Subcutaneous abdominal adipose tissue (tissue), 5 donors: ENCODE data around the gene KRTAP9-1.
"Not testable (repeated sequence)": the region's sequence is repeated elsewhere in the genome, so short reads cannot be mapped to it uniquely, and the experiment has no call there.

Experiments
- H3K27ac ChIP-seq: one replicate; pipeline ENCODE4 v1.7.0; 2013; ENCODE audit warnings: low read depth, mild to moderate bottlenecking, inconsistent platforms, low read length, moderate library complexity
- H3K27me3 ChIP-seq, 5 donors: one replicate each; pipeline ENCODE4 v1.7.0; 2013; ENCODE audit warnings: low read length in 5 of 5, inconsistent platforms in 1 of 5; ENCODE audit not compliant: control insufficient read depth in 5 of 5, insufficient read depth in 4 of 5
- H3K36me3 ChIP-seq, 5 donors: one replicate each; pipeline ENCODE4 v1.7.0; 2013; ENCODE audit warnings: low read length in 5 of 5; ENCODE audit not compliant: control insufficient read depth in 5 of 5, insufficient read depth in 5 of 5
- H3K4me1 ChIP-seq, 5 donors: one replicate each; pipeline ENCODE4 v1.7.0; 2013; ENCODE audit warnings: low read length in 5 of 5, mild to moderate bottlenecking in 3 of 5, moderate library complexity in 1 of 5; ENCODE audit not compliant: control insufficient read depth in 5 of 5, insufficient read depth in 5 of 5
- H3K4me3 ChIP-seq, 5 donors: one replicate each; pipeline ENCODE4 v1.7.0; 2013; ENCODE audit warnings: low read length in 5 of 5, low read depth in 1 of 5
- H3K9ac ChIP-seq, 5 donors: one replicate each; pipeline ENCODE4 v1.7.0; 2013; ENCODE audit warnings: low read length in 5 of 5, mild to moderate bottlenecking in 4 of 5, moderate library complexity in 3 of 5
- H3K9me3 ChIP-seq, 5 donors: one replicate each; pipeline ENCODE4 v1.7.0; 2013; ENCODE audit warnings: low read length in 5 of 5; ENCODE audit not compliant: control insufficient read depth in 5 of 5
- donor health status: healthy.
- donor health status: healthy.
- donor health status: healthy.
- donor health status: healthy.
- donor health status: healthy.

KRTAP9-1 gene

GRCh38 chr17:41212524-41213169 lies 23.0 kb downstream of the KRTAP9-1 start:
- no peaks in the 10 kb centered on the region for H3K36me3 ChIP-seq
- no peaks in the 10 kb centered on the region for H3K4me1 ChIP-seq

DNA sequence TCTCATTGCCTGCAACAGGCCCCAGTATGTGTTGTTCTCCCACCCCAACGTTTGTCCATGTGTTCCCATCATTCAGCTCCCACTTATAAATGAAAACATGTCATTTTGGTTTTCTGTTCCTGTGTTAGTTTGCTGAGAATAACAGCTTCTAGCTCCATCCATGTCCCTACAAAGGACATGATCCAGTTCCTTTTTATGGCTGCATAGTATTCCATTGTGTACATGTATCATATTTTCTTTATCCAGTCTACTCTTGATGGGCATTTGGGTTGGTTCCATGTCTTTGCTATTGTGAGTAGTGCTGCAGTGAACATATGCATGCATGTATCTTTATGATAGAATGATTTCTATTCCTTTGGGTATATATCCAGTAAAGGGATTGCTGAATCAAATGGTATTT lies 26.0 kb downstream of the KRTAP9-1 start:
- Histone ChIP-seq H3K9ac (no peak overlapping the region), H3K4me1 (no peaks in the 10 kb centered on the region), H3K36me3 (no peaks in the 10 kb centered on the region), H3K27ac (no peak overlapping the region), H3K4me3 (no peak overlapping the region), H3K27me3 (peaks cover 0 to 8% (median 3%) of the 10 kb centered on the region in 5 donors), H3K9me3 (no peaks in the 10 kb centered on the region)

More at GRCh38 chr17:41212524-41213169, 23.0 kb downstream of the KRTAP9-1 start:
- Histone ChIP-seq H3K9me3 (no peaks in the 10 kb centered on the region), H3K9ac (no peak overlapping the region), H3K27ac (no peak overlapping the region), H3K4me3 (no peak overlapping the region), H3K27me3 (peaks cover 0 to 8% (median 3%) of the 10 kb centered on the region in 5 donors)

DNA sequence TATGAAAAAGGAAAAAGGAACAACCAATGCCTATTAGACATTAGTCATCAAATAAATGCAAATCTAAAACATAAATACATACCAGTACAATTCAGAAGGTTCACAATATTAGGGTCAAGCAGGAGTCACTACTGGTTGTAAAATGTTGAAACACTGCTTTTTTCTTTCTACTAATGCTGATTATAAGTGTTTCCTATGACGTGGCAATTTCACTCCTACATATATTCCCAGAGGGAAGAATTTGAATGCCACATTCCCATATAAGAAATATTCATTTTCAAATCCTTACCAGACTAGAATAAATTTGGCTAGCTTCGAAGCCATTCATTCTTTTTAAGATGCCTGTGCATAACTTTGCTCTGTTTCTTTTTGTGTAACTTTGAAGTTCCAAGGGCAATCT lies 34.1 kb downstream of the KRTAP9-1 start:
- no peaks in the 10 kb centered on the region for H3K9me3 ChIP-seq
- no peaks in the 10 kb centered on the region for H3K36me3 ChIP-seq

GRCh38 chr17:41226051-41226450 lies 36.4 kb downstream of the KRTAP9-1 start:
- H3K9me3 ChIP-seq: no peaks in the 10 kb centered on the region
- no peaks in the 10 kb centered on the region for H3K4me1 ChIP-seq
- no peaks in the 10 kb centered on the region for H3K36me3 ChIP-seq
- H3K27me3 ChIP-seq: peaks cover 0 to 2% (median 0%) of the 10 kb centered on the region in 5 donors
- H3K9ac ChIP-seq: no peak overlapping the region
- H3K27ac ChIP-seq: no peak overlapping the region
- H3K4me3 ChIP-seq: no peak overlapping the region

More for the DNA sequence above, 34.1 kb downstream of the KRTAP9-1 start:
- no peaks in the 10 kb centered on the region for H3K4me1 ChIP-seq
- H3K4me3 ChIP-seq: no peak overlapping the region
- H3K27me3 ChIP-seq: peaks cover 0 to 2% (median 0%) of the 10 kb centered on the region in 5 donors
- no peak overlapping the region for H3K9ac ChIP-seq
- no peak overlapping the region for H3K27ac ChIP-seq

- H3K27ac ChIP-seq, H3K27me3 ChIP-seq, H3K36me3 ChIP-seq, H3K9ac ChIP-seq, H3K4me3 ChIP-seq, H3K9me3 ChIP-seq, H3K4me1 ChIP-seq: not testable (repeated sequence)
Observed at GRCh38 chr17:41226598-41227095, 37.0 kb downstream of the KRTAP9-1 start, which contains the start of gene KRTAP9-2. Gene KRTAP9-2, plus strand, starts transcription at chr17:41226648. Its CDS starts 7 bp downstream, at chr17:41226655.

DNA sequence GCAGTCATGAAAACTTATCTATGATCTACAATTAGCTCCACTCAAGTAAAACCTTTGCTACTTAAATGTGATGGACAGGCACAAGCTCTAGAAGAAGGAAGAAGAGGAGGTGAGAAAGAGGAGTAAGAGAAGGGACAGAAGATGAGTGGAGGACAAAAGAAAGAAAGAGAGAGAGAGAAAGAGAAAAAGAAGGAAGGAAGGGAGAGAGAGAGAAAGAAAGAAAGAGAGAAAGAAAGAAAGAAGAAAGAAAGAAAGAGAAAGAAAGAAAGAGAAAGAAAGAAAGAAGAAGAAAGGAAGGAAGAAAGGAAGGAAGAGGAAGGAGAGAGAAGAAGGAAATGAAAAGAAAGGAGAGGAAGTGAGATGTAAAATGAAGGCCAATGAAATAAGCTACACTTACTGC lies 40.4 kb downstream of the KRTAP9-1 start:
- no peak overlapping the region for H3K9ac ChIP-seq
- H3K4me3 ChIP-seq: no peak overlapping the region
- no peak overlapping the region for H3K27ac ChIP-seq
- H3K9me3 ChIP-seq: no peaks in the 10 kb centered on the region
- H3K27me3 ChIP-seq: peaks cover 0 to 5% (median 0%) of the 10 kb centered on the region in 5 donors
- H3K4me1 ChIP-seq: no peaks in the 10 kb centered on the region
- no peaks in the 10 kb centered on the region for H3K36me3 ChIP-seq

DNA sequence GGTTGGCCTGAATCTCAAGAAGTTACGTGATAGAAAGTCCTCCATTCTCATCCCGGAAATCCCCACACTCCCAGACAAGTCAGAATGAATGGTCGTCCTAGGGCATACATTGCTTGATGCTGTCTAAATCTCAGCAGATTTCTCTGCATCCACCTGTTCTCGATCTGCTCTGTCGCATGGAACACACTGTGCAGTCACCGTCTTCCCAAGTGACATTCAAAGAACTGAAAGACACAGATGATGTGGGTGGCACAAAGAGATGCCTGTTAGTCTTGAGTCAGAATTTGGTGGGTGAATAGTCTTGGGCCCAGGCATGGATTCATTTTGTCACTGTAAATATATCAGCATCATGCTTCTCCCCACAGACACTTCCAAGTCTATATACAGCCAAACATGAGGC lies 42.0 kb downstream of the KRTAP9-1 start:
- Histone ChIP-seq H3K27me3 (peaks cover 0 to 3% (median 0%) of the 10 kb centered on the region in 5 donors), H3K9ac (no peak overlapping the region), H3K36me3 (no peaks in the 10 kb centered on the region), H3K27ac (no peak overlapping the region), H3K9me3 (no peaks in the 10 kb centered on the region), H3K4me1 (no peaks in the 10 kb centered on the region), H3K4me3 (no peak overlapping the region)

DNA sequence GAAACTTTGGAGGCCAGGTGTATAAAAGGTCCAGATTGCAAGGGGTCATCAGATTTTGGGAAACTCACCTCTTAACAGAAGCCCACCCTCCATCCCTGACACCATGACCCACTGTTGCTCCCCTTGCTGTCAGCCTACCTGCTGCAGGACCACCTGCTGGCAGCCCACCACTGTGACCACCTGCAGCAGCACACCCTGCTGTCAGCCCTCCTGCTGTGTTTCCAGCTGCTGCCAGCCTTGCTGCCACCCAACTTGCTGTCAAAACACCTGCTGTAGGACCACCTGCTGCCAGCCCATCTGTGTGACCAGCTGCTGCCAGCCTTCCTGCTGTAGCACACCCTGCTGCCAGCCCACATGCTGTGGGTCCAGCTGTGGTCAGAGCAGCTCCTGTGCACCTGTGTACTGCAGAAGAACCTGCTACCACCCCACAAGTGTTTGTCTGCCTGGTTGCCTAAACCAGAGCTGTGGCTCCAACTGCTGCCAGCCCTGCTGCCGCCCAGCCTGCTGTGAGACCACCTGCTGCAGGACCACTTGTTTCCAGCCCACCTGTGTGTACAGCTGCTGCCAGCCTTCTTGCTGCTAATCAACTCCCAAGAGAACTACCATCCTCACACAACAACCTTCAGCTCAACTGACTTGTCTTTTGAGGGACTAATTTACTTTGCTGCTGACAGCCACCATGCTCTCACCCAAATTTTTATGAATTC lies 42.9 kb downstream of the KRTAP9-1 start, which contains the start of gene KRTAP9-3:
KRTAP9-3 (plus strand) TSS at position 51 of the 707 bp plus-strand sequence; CDS start at position 104, 53 bp downstream.
- H3K9me3 ChIP-seq, H3K4me1 ChIP-seq, H3K36me3 ChIP-seq, H3K27me3 ChIP-seq, H3K4me3 ChIP-seq, H3K9ac ChIP-seq, H3K27ac ChIP-seq: not testable (repeated sequence)

DNA sequence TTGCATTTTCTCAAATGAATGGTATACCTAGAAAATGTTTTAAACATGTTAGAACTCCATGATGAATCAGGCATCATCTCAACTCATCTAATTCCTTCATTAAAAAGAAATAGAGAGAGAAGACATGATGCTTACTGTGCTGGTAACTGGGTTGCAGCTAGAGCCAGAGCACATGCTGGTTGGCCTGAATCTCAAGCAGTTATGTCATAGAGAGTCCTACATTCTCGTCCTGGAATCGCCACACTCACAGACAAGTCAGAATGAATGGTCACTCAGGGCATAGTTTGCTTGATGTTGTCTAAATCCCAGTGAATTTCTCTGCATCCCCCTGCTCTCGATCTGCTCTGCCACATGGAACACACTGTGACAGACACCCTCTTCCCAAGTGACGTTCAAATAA lies 47.4 kb downstream of the KRTAP9-1 start:
- H3K4me3 ChIP-seq, H3K9me3 ChIP-seq, H3K36me3 ChIP-seq, H3K27me3 ChIP-seq, H3K4me1 ChIP-seq, H3K27ac ChIP-seq, H3K9ac ChIP-seq: not testable (repeated sequence)

- H3K27ac ChIP-seq, H3K36me3 ChIP-seq, H3K4me1 ChIP-seq, H3K9me3 ChIP-seq, H3K9ac ChIP-seq, H3K4me3 ChIP-seq, H3K27me3 ChIP-seq: not testable (repeated sequence)
Observed at GRCh38 chr17:41237949-41238437, 48.3 kb downstream of the KRTAP9-1 start, which contains the start of gene KRTAP9-8. Gene KRTAP9-8, plus strand, starts transcription at chr17:41237999. Its CDS starts 53 bp downstream, at chr17:41238052.
